Astrocyte (in vitro differentiated cells and primary cell): Measurements from ENCODE around the gene DENND2A.

Experiments
- CTCF ChIP-seq: IDR thresholded peaks from 2 replicates; pipeline ENCODE4 v1.5.1; 2011; ENCODE audit warnings: low read depth, mild to moderate bottlenecking, inconsistent platforms, low read length, moderate library complexity; ENCODE audit not compliant: insufficient read depth
- EZH2 ChIP-seq: IDR thresholded peaks from 2 replicates; pipeline ENCODE4 v1.6.1; 2012; ENCODE audit warnings: mild to moderate bottlenecking, low read length, inconsistent platforms; ENCODE audit not compliant: insufficient read depth

GRCh38 chr7:140577651-140578050 is 63.0 kb downstream of the DENND2A start:
- no peak for TF ChIP-seq CTCF
- no peak for TF ChIP-seq EZH2
